Stimulated activated CD8-positive, alpha-beta memory T cell treated with anti-CD3 and anti-CD28 coated beads, Interleukin-12 subunit alpha, Interleukin-12 subunit beta, amount 100 ng/mL, for 24 hours (primary cell): ENCODE data around the gene B4GALT4.
"Not testable (repeated sequence)": the region's sequence is repeated elsewhere in the genome, so short reads cannot be mapped to it uniquely, and the experiment has no call there.

Experiments used
- DNase-seq: peaks from one replicate; pipeline ENCODE4 v3.0.0-alpha.2; 2020; ENCODE audit errors: extremely low read depth

Gene B4GALT4

DNA sequence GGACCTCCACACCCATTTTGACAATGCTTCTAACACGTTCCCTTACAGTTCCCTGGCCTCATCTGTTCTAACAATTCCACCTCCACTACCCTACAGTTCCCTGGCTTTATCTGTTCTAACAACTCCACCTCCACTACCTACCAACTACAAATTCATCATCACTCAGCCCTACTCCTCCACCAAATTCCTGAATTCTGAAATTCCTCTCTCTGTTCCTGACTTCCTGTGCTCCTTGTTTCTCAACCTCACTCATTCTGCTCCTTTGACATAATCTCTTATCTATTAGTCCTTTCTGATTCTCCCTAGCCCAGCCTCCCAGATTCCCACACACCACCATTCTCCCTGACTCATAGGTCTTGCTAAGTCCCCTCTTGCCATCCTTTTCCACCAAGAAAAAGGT lies 44.8 kb downstream of the B4GALT4 start:
- DNase-seq = no peak

GRCh38 chr3:119195151-119195476 lies 45.6 kb downstream of the B4GALT4 start:
- DNase-seq = no peak

DNA sequence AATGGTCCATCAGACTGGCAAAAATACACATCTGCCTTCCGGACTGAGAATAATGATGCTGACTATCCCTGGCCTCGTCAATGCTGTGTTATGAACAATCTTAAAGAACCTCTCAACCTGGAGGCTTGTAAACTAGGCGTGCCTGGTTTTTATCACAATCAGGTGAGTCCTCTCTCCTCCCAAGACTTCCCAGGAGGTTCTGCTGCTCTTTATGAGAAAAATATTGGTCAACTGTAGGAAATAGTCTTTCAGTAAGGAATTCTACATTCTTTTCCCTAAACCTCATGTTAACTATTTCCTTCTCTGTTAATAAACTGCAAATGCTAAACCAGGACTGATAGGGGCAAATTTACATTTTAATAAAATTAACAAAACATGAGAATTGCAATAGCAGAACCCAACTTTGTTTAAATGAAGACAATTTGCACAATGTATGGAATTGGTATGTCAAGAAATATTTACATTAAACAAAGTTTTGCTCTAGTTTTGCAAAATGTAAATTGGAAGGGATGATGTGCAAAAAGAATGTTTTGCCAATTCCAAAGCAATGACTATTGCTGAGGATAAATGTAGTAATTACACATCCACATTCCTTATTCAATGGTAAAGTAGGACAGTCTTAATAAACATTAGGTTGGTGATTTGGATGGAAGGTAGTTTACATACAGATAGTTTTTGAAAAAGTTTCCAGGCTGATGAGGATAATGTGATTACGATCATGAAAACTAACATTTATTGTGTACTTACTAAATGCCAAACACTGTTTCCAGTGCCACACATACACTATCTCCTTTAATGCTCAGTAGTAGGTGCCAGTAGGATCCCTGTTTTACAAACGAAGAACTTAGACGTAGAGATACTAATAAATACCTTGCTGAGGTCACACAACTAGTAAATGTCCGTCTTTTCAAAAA lies 46.2 kb downstream of the B4GALT4 start:
- DNase-seq = no peak

DNA sequence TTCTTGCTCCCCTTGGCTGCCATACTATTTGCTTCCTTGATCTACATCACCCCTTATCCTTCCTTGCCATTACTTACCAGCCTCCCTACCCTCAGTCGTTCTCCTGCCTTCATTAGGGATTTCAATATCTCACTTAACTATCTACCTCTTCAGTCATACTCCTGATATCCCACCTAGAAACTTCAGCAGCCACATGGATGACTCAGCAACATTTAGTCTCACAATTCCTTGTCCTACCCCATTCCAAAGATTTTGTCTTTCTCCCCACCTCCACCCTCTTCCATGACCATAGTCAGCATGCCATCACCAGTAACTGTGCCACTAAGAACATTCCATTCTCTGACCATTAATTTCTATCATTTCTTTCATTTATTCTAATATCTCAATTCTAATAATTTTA lies 48.9 kb downstream of the B4GALT4 start:
- DNase-seq = no peak

GRCh38 chr3:119187266-119187665 lies 53.4 kb downstream of the B4GALT4 start:
- no peak for DNase-seq

GRCh38 chr3:119184796-119185570 lies 55.7 kb downstream of the B4GALT4 start:
- DNase-seq = no peak

DNA sequence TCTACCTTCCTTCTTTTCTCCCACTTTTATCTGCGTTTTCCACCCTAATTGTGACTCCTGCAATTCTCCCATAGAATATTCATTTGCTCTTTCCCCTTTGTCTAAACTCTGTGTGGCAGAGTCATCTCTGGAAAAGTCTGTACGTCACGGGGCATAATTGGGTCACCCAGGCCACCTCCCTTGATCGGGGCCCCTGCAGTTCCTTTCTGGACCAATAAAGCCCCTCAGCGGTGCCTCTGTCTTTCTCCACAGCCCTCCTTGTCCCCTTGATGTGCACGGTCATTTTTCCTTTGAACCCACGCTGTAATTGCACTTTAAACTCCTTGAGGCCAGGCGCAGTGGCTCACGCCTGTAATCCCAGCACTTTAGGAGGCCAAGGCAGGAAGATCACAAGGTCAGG lies 56.6 kb downstream of the B4GALT4 start:
- no peak for DNase-seq

GRCh38 chr3:119181765-119182164 lies 58.9 kb downstream of the B4GALT4 start:
- no peak for DNase-seq

- DNase-seq = no peak
Measured at GRCh38 chr3:119177321-119177720, 63.4 kb downstream of the B4GALT4 start.

DNA sequence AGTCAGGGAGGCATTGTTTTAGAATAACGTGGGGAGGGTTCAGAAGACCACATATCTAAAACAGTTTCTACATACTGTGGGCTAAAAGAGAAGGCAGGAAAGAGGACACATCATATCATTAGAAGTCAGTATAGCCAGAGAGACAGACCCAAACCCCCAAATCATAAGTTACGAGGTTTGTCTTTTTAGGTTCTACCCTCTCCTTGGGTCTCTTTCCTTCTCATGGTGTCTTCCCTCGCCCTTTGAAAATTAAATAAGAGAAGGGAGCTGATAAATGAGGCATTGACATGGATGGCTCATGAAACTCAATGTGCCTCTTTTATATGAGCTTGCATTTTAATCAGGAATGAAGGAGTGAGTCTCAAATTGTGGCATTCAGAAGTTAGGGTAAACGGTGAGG lies 63.9 kb downstream of the B4GALT4 start:
- DNase-seq = no peak

DNA sequence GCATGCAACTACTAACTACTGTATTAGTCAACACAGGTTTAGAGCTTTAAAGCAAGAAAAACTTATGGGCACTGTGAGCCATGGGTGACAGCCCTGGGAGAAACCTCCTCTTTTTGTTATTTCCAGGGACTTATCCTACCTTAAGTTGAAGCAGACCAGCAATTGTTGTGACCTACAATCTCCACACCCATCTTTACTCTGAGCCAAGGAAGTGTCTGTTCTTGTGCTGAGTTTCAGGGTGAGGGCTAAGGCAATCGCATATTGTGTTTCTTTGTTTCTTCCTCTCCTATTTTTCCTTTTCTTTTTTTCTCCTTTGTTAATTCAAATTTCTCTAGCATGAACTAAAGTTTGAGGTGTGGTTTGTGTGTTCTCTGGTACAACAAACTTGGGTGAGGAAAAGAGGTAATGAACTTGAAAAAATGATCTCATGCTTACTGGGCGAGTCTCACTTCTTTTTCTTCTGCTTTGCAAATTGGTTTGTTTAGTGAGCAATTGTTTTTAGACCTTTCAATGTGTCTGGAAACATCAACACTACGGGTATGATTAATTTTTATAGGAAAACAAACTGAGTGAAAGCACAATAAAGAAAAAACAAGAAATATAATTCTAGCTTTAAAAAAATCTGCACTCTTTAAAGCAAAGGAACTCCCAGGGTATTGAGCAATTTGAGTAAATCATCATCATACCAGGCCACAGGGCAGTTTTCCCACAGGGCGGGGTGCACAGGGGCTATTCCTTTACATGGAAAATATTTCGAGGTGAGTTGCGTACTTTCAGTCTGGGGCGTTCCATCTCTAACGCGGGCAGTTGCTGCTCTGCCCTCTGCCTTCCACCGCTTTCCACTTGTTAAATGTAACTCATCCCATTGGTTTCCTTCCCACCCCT lies 64.6 kb downstream of the B4GALT4 start:
- DNase-seq = no peak

GRCh38 chr3:119173325-119173724 lies 67.4 kb downstream of the B4GALT4 start, which contains the start of gene UPK1B:
UPK1B (plus strand) TSS chr3:119173598; CDS start chr3:119186742, 13,144 bp downstream.
- no peak for DNase-seq

- DNase-seq = no peak
Measured at GRCh38 chr3:119170821-119171220, 69.9 kb downstream of the B4GALT4 start.

GRCh38 chr3:119164745-119165144 lies 75.9 kb downstream of the B4GALT4 start:
- DNase-seq = not testable (repeated sequence)
